PC-3 (cell line): ENCODE results near the gene CYB561D1.

ENCODE experiments used
- EZH2 ChIP-seq: fragments of 300-600 bp; sonication (generic); IDR thresholded peaks from one replicate; pipeline ENCODE4 v1.6.1; 2017; ENCODE audit warnings: antibody characterized with exemption, mild to moderate bottlenecking, low read length; ENCODE audit not compliant: unreplicated experiment
- EZH2phosphoT487 ChIP-seq: fragments of 300-600 bp; sonication (generic); IDR thresholded peaks from 2 replicates; pipeline ENCODE4 v1.6.1; 2018; ENCODE audit warnings: mild to moderate bottlenecking, antibody characterized with exemption, low read length, borderline replicate concordance
- TF ChIP-seq, protein P1 (sequence below): fragments of 300-600 bp; sonication (generic); conservative IDR thresholded peaks from 2 replicates; pipeline ENCODE4 v1.5.1; 2017; ENCODE audit warnings: antibody characterized with exemption, low read depth, mild to moderate bottlenecking, low read length

DNA sequence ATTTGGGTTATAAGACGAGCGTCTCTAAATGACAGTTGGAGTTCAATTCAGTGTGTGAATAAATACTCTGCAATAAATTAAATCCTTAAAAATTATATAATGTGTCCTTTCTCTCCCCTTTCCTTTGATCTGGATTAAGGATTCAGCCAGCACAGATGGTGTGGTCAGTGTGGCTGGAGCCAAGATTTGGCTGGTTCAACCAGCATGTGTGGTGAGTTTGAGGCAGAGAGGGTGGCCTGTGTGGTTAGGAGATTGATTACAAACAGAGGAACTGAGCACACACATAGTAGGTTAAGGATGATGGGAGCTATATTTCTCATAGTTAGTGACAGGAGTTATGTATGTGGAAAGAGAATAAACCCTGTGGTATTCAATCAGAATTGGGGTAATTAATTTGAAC, 29.8 kb downstream of the CYB561D1 start:
- TF ChIP-seq, protein P1, sequence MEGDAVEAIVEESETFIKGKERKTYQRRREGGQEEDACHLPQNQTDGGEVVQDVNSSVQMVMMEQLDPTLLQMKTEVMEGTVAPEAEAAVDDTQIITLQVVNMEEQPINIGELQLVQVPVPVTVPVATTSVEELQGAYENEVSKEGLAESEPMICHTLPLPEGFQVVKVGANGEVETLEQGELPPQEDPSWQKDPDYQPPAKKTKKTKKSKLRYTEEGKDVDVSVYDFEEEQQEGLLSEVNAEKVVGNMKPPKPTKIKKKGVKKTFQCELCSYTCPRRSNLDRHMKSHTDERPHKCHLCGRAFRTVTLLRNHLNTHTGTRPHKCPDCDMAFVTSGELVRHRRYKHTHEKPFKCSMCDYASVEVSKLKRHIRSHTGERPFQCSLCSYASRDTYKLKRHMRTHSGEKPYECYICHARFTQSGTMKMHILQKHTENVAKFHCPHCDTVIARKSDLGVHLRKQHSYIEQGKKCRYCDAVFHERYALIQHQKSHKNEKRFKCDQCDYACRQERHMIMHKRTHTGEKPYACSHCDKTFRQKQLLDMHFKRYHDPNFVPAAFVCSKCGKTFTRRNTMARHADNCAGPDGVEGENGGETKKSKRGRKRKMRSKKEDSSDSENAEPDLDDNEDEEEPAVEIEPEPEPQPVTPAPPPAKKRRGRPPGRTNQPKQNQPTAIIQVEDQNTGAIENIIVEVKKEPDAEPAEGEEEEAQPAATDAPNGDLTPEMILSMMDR: no peak
- no peak for TF ChIP-seq EZH2
- TF ChIP-seq EZH2phosphoT487: no peak
